HG03575 (cell line): Measurements from ENCODE around the gene SOSTDC1.

Experiments
- ATAC-seq: cut with Tn5 transposase; IDR thresholded peaks from one replicate; pipeline ENCODE4 v1.9.1; 2021; ENCODE audit not compliant: unreplicated experiment, insufficient number of reproducible peaks, low FRiP score; ENCODE audit errors: extremely low read depth

Gene SOSTDC1

DNA sequence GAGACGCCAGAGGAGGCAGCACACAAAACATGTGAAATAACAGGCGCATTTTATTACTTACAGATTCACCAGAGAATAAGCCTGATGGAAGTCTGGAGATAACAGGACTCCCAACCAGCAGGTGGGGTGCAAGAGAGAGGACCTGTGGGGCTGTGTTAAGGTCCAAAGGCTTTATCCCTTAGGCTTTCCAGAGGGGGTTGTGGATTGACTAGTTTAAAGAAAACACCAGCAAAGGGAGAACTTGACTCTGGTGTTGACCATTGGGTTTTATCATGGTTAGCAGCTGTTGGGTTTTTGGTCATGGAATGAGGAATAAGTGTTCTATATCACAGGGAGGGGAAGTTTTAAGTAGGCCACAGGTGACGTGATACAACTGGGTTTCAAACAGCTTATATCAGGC is 42.6 kb downstream of the SOSTDC1 start:
- no peak for ATAC-seq

DNA sequence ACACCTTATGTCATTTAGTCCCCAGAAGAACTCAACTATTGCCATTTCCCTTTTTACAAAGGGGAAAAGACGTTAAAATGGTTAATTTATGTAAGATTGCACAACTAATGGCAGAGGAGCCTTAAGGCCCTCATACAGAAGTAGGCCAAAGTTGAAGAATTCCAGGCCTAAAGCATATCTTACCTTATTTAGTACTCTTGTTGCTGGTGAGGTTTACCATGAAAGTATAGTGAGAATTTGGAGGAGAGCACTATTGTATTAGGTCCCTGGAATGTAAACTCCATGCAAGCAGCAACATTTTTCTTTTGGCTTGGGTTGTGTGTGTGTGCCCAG is 43.5 kb downstream of the SOSTDC1 start:
- ATAC-seq = no peak

DNA sequence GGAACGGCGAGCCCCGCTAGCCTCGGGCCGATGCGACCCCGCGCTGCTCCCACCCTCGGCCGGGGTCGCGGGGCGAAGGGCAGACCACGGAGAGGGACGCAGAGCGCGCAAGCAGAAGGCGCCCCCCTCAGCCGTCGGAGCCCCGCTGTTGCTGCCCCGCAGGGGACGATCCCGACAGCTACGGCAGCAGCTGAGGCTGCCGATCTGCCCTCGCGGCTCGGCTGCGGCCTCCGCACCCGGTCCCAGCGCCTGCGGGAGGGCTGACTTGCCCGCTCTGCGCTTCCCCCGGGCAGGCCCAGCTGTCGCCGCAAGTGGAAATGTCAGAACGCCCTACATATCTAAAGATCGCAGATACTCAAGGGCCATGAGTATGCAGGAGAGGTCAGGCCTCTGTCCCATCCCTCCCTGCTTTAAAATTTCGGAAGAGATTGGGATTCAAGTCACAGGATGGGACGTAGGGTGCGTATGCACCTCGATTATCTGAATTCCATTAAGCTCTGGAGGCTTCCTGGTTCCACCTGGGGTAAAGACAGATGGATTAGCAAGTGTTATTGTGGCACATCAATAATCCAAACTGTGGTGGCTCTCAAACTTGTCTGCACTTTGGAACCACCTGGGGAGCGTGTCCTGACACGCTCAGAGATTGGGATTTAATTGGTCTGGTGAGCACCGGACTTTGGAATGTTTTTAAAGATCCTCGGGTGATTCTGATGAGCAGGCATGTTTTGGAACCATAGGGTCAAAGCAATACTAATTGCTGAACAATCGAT is 44.0 kb downstream of the SOSTDC1 start, which contains the start of gene CRPPA:
Gene CRPPA (minus strand): TSS at position 206 of the 770 bp plus-strand sequence. CDS start 216 bp downstream, outside the sequence.
- peak; percentile 13 for ATAC-seq

DNA sequence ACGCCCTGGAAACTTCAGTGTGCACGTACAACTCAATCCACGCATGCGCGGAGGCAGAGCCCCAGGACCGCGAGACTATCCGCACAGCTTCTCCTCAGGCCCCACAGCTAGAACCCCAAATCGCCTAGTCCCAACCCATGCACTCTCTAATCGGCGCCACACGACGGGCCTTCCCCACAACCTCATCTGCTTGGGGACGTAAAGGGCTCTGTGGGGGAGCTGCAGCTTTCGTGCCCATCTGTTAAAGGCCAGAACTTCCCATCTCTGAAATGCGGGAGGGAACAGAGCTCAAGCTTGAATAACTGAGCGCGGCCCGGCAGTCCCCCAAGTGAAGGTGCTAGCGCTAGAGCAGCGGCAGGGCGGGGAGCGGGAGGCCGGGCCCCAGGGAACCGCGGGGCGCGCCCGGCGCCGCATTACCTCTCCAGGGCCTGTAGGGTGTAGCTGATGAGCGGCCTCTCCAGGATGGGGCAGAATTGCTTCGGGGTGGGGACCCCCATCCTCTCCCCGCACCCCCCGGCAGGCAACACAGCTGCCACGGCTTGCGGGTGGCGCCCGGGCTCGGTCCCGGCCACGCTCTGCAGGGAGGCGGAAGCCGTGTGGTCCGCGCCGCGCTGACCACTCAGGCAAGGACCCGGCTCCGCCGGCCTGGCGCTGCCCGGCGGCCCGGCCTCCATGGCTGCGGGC is 44.7 kb downstream of the SOSTDC1 start:
- ATAC-seq = peak; percentile 90

DNA sequence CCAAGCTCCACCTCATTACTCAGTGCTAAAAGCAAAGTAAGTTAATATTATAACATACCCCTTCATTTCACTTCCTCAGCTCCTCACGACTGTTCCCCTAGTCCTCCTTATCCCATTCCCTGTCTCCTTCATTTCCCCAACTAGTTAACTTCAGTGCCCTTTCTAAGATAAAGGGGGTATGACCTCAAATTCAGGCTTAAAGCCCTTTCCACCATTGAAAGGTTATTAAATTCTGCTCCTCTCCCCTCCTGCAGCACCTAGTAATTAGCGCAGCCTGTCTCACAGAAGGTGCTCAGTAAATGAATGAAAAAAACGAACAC is 45.2 kb downstream of the SOSTDC1 start:
- no peak for ATAC-seq

DNA sequence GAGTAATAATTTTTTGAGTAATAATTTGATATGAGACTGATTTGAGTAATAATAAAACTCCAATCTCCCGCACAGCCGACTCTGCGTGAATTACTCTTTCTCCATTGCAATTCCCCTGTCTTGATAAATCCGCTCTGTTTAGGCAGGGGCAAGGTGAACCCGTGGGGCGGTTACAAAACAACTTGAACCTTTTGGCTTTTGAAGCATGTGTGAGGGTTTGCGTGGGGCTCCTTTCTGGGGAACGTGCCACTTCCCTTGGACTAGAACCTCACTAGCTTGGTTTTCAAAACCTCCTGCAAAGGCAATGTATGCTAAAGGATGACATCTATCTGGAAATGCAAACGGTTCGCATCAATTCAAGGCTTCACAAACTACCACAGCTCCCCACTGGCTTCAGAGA is 45.7 kb downstream of the SOSTDC1 start:
- no peak for ATAC-seq

DNA sequence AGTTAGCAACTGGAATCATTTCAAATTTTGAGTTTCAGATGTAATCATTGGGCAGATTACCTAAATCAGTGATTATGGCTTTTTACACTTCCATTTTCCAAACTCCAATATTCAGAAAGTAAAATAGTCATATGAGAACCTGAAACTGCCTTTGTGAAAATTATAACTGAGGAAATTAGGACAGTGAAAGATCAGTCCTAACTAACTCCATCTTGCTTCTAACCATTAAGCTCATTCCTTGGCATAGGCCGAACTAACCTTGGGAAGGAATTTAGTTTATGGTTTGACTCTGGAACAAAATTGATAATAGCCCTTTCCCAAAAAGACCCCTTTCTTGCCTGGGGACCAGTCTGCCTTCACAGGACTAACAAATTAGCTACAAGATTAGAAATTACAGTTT is 46.4 kb downstream of the SOSTDC1 start:
- no peak for ATAC-seq

DNA sequence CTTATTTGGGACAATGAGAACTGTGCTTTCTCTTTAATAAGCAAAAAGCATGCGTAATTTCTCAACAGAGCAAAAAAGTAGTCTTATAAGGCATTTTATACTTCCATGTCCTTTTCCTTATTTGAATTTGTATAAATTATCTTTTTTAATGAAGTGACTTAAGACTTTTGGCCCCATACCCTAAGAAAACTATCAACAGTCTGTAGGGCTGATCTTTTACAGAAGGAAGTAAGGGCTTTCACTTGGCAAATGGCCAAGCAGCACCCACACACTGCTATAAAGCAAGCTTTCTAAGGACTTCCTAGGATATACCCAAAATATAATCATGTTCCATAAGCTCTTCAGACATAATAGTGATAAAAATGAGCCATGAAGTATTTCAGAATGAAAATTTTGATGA is 47.6 kb downstream of the SOSTDC1 start:
- no peak for ATAC-seq

DNA sequence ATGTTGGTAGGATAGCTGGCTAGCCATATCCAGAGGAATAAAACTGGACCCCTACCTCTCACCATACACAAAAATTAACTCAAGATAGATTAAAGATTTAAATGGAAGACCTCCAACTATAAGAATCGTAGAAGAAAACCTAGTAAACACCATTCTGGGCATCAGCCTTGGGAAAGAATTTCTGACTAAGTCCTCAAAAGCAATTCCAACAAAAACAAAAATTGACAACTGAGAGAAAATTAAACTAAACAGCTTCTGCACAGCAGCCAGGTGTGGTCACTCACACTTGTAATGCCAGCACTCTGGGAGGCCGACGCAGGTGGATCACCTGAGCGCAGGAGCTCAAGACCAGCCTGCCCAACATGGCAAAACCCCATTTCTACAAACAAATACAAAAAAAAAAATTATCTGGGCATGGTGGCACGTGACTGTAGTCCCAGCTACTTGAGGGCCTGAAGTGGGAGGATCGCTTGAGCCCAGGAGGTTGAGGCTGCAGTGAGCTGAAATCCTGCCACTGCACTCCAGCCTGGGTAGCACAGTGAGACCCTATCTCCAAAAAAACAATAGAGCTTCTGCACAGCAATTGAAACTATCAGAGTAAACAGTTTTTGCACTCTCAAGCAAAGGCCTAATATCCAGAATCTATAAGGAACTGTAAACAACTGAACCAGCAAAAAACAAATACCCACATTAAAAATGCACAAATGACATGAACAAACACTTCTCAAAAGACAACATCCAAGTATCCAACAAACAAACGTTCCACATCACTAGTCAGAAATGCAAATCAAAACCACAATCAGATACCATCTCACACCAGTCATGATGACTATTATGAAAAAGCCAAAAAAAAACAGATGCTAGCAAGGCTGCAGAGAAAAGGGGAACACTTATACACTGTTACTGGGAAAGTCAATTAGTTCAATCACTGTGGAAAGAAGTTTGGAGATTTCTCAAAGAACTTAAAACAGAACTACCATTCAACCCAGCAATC is 49.0 kb downstream of the SOSTDC1 start:
- no peak for ATAC-seq

DNA sequence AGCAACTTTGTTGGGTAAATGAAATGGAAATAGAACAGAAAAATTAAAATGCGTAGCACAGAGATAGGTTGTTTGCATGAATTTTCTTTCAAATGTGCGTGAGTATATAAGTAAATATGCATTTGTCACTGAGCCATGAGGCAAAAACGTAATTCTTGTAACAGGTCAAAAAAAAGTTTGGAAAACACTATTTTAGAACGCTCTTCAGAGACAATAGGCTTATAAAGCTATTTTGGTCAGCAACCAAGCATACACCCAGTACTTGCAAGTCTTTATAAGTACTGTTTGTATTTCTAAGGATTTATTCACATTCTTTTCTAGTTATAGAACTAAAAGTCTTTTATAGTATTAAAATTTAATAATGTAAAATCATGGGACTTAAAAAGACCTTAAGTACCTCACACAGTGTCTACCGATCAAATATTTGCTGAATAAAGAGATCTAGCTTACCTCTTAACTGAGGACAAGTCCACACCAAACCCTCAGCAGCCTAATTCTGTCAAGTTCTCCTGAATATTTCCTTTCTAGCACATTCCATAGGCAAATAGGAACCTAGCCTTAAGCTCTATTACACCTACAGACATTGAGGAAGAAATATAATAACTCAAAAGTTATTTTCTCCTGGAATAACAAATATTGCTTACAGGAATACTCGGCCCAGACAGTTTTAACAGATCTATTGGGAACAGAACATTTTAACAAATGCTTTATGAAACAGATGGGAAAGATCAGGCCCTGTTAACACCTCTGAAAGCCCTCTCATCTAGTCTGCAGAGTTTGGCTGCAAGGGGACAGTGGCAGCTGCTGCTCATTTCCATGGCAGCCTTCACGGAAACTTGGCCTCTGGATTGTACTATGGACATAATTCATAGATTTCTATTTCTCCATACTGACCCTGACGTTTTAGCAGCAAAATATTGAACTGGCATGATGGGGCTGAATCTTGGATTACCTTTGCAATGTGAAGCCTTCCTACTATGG is 53.0 kb downstream of the SOSTDC1 start:
- no peak for ATAC-seq
